ENCODE results near the gene CLPSL1. TPM values are rescaled to one million over a fixed set of nuclear protein-coding genes. Genes with fewer than 3 reads are reported as not detected.

The CLPSL1 gene
- total RNA-seq, 1 experiment from 2014 or later: not detected

- DNase-seq (ENCODE audit: low spot score): no peak
Observed at GRCh38 chr6:35757456-35758123, 23.2 kb upstream of the CLPSL1 start.

GRCh38 chr6:35759426-35759825 is 21.4 kb upstream of the CLPSL1 start:
- no peak for DNase-seq (ENCODE audit: low spot score)

- DNase-seq (ENCODE audit: low spot score): no peak
Observed at GRCh38 chr6:35765739-35766138, 15.1 kb upstream of the CLPSL1 start.

- DNase-seq (ENCODE audit: low spot score): no peak
Observed at GRCh38 chr6:35769211-35769610, 11.6 kb upstream of the CLPSL1 start.

GRCh38 chr6:35771343-35771627 is 9.5 kb upstream of the CLPSL1 start:
- no peak for DNase-seq (ENCODE audit: low spot score)

- DNase-seq (ENCODE audit: low spot score): no peak
Observed at GRCh38 chr6:35774116-35774794, 6.6 kb upstream of the CLPSL1 start.

- no peak for DNase-seq (ENCODE audit: low spot score)
Observed at GRCh38 chr6:35775031-35775430, 5.8 kb upstream of the CLPSL1 start.

GRCh38 chr6:35776364-35777215 is 4.2 kb upstream of the CLPSL1 start, which contains the start of gene CLPSL2:
Gene CLPSL2 (plus strand): TSS chr6:35776598. CDS start chr6:35776619, 21 bp downstream.
- no peak for DNase-seq (ENCODE audit: low spot score)

- DNase-seq (ENCODE audit: low spot score): no peak
Observed at GRCh38 chr6:35777356-35778102, 3.3 kb upstream of the CLPSL1 start.

GRCh38 chr6:35778437-35778836 is 2.4 kb upstream of the CLPSL1 start:
- no peak for DNase-seq (ENCODE audit: low spot score)

- no peak for DNase-seq (ENCODE audit: low spot score)
Observed at GRCh38 chr6:35781290-35781689, 471 bp downstream of the CLPSL1 start.

- no peak for DNase-seq (ENCODE audit: low spot score)
Observed at GRCh38 chr6:35782424-35782823, 1.6 kb downstream of the CLPSL1 start.

GRCh38 chr6:35784200-35784599 is 3.4 kb downstream of the CLPSL1 start:
- DNase-seq (ENCODE audit: low spot score): no peak

- no peak for DNase-seq (ENCODE audit: low spot score)
Observed at GRCh38 chr6:35786272-35786671, 5.5 kb downstream of the CLPSL1 start.

GRCh38 chr6:35786810-35787209 is 6.0 kb downstream of the CLPSL1 start:
- no peak for DNase-seq (ENCODE audit: low spot score)

GRCh38 chr6:35787266-35788218 is 6.7 kb downstream of the CLPSL1 start:
- no peak for DNase-seq (ENCODE audit: low spot score)

- no peak for DNase-seq (ENCODE audit: low spot score)
Observed at GRCh38 chr6:35788423-35788982, 7.7 kb downstream of the CLPSL1 start.

- no peak for DNase-seq (ENCODE audit: low spot score)
Observed at GRCh38 chr6:35790683-35791082, 9.9 kb downstream of the CLPSL1 start.

GRCh38 chr6:35794536-35795452 is 14.0 kb downstream of the CLPSL1 start:
- no peak for DNase-seq (ENCODE audit: low spot score)

Measured in A172 (cell line).